Measurements from ENCODE around the gene PLOD2.

Gene PLOD2

DNA sequence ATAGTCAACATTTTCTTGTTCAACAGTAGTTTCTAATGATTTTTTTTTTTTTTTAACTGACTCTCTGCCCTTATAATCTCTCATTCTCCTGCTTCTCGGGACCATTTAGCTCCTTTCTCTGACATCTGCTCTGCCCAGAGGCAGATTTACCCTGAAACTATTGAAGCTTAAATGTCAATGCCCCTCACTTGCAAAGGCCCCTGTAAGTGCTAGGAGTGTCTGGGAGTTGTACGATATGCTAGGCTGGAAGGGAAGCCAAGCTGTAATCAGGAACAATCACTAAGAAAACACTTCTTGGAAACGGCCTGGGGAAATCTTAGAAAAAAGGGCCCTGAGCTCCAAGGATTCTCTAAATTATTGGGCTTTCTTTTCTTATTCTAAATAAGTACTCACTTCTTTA is 5.8 kb upstream of the PLOD2 start:
- DNase-seq: no peak
- no peaks in the 10 kb centered on the region for H3K4me1 ChIP-seq (ENCODE audit: control insufficient read depth, insufficient read depth, low read length, poor library complexity, severe bottlenecking)
- H3K36me3 ChIP-seq (ENCODE audit: control insufficient read depth, insufficient read depth, low read length): no peaks in the 10 kb centered on the region
- peaks cover 1% of the 10 kb centered on the region for H3K27me3 ChIP-seq (replicated peaks; ENCODE audit: control insufficient read depth, insufficient read depth, low read length, poor library complexity, severe bottlenecking)
- no peak overlapping the region for H3K4me3 ChIP-seq (ENCODE audit: insufficient read depth, low read depth, low read length, poor library complexity, severe bottlenecking)
- no peaks in the 10 kb centered on the region for H3K9me3 ChIP-seq (ENCODE audit: control insufficient read depth, low read length)
- no peak overlapping the region for H3K27ac ChIP-seq (ENCODE audit: insufficient read depth, low read length, poor library complexity, severe bottlenecking)

DNA sequence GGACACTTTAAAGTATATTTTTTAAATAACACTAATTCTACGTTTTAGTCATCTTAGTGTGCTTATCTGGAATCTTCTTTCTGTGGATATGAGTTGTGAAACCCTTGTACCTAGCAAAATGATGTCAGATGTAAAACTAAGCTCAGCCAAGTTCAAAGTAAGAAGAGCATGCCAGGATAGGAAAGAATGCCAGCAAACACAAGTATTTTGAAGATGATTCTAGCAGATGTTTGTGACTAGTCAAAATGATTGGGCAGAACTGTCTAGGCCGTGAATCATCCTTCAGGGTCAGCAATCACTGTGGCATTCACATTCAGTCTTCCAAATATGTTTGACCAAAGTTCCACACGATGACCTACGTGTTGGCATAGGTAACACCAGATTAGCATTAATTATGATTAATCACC is 5.4 kb upstream of the PLOD2 start:
- Histone ChIP-seq H3K9me3 (ENCODE audit: control insufficient read depth, low read length) (no peaks in the 10 kb centered on the region), H3K27me3 (replicated peaks; ENCODE audit: control insufficient read depth, insufficient read depth, low read length, poor library complexity, severe bottlenecking) (peaks cover 4% of the 10 kb centered on the region), H3K36me3 (ENCODE audit: control insufficient read depth, insufficient read depth, low read length) (no peaks in the 10 kb centered on the region), H3K4me1 (ENCODE audit: control insufficient read depth, insufficient read depth, low read length, poor library complexity, severe bottlenecking) (no peaks in the 10 kb centered on the region), H3K4me3 (ENCODE audit: insufficient read depth, low read depth, low read length, poor library complexity, severe bottlenecking) (no peak overlapping the region), H3K27ac (ENCODE audit: insufficient read depth, low read length, poor library complexity, severe bottlenecking) (no peak overlapping the region)
- no peak for DNase-seq

DNA sequence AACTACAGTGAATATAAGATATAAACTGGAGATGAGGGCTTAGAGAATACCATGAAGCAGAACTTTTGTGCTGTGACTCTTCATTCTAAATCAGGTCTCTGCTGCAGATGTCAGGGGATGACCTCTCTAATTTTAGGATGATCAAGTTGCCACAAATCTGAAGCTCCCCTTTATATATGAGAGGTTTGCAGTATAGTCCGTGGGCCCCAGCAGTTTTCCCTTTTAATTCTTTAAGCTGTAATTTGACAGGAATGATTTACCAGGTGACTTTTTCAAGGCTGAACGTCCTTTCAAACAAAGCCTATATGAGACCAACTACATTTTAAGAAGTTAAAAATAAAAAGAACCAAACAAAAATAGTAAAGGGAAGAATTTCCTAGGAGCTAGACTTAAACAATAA is 4.9 kb upstream of the PLOD2 start:
- no peaks in the 10 kb centered on the region for H3K36me3 ChIP-seq (ENCODE audit: control insufficient read depth, insufficient read depth, low read length)
- H3K4me1 ChIP-seq (ENCODE audit: control insufficient read depth, insufficient read depth, low read length, poor library complexity, severe bottlenecking): no peaks in the 10 kb centered on the region
- DNase-seq: no peak
- H3K27ac ChIP-seq (ENCODE audit: insufficient read depth, low read length, poor library complexity, severe bottlenecking): no peak overlapping the region
- H3K27me3 ChIP-seq (replicated peaks; ENCODE audit: control insufficient read depth, insufficient read depth, low read length, poor library complexity, severe bottlenecking): peaks cover 4% of the 10 kb centered on the region
- no peaks in the 10 kb centered on the region for H3K9me3 ChIP-seq (ENCODE audit: control insufficient read depth, low read length)
- no peak overlapping the region for H3K4me3 ChIP-seq (ENCODE audit: insufficient read depth, low read depth, low read length, poor library complexity, severe bottlenecking)

DNA sequence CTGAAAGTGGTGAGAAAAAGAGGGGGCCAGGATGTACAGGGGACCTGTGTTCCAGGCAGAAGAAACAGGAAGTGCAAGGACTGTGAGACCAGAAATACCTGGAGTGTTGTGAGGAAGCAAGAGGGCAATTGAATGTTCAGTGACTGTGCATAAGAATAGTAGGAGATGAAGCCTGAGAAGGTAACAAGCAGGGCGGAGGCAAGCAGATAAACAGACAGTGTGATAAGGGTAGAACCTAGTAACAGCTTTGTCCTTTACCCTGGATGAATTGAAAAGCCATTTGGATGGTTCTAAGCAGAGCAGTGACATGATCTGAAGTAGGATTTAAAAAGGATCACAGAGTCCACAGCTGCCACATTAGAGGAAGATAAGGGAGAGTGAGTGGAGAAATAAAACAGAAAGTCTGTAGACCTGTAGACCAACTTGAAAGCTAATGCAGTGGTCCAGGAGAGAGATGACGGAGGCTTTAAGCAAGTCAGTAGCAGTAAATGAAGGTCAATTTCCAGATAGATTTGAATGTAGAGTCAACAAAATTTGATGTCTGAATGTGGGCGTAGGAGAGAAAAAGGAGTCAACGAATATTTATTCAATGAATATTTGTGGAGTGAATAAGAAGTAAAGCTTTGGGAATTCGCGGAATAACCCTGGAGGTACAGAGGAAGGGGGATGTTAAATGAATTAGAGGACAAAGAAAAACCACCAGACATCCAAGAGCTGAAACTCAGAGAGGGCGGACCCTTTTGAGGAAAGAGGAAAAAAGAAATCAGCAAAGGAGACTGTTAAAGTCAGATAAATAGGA is 4.2 kb upstream of the PLOD2 start:
- Histone ChIP-seq H3K27me3 (replicated peaks; ENCODE audit: control insufficient read depth, insufficient read depth, low read length, poor library complexity, severe bottlenecking) (peaks cover 4% of the 10 kb centered on the region), H3K9me3 (ENCODE audit: control insufficient read depth, low read length) (no peaks in the 10 kb centered on the region), H3K36me3 (ENCODE audit: control insufficient read depth, insufficient read depth, low read length) (no peaks in the 10 kb centered on the region), H3K4me3 (ENCODE audit: insufficient read depth, low read depth, low read length, poor library complexity, severe bottlenecking) (no peak overlapping the region), H3K27ac (ENCODE audit: insufficient read depth, low read length, poor library complexity, severe bottlenecking) (no peak overlapping the region), H3K4me1 (ENCODE audit: control insufficient read depth, insufficient read depth, low read length, poor library complexity, severe bottlenecking) (no peaks in the 10 kb centered on the region)
- DNase-seq: no peak

DNA sequence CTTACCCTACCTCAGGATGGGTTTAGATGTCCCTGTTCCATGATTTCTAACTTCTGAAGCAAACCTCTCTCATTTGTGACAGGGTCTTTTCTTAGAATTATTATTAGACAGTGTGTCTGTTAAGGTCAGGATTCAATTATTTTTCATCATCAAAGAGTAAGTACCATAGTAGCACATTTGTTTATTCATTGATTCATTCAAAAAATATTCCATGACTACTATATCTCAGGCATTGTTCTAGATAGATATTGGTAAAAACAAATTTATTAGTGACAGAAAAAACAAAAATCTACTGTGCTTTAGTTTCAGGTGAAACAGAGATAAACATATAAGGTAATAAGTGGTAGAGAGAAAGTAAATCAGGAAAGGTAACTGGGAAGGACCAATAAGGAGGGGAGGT is 3.5 kb upstream of the PLOD2 start:
- H3K36me3 ChIP-seq (ENCODE audit: control insufficient read depth, insufficient read depth, low read length): no peaks in the 10 kb centered on the region
- no peak overlapping the region for H3K4me3 ChIP-seq (ENCODE audit: insufficient read depth, low read depth, low read length, poor library complexity, severe bottlenecking)
- H3K4me1 ChIP-seq (ENCODE audit: control insufficient read depth, insufficient read depth, low read length, poor library complexity, severe bottlenecking): no peaks in the 10 kb centered on the region
- DNase-seq: no peak
- H3K27ac ChIP-seq (ENCODE audit: insufficient read depth, low read length, poor library complexity, severe bottlenecking): no peak overlapping the region
- peaks cover 4% of the 10 kb centered on the region for H3K27me3 ChIP-seq (replicated peaks; ENCODE audit: control insufficient read depth, insufficient read depth, low read length, poor library complexity, severe bottlenecking)
- no peaks in the 10 kb centered on the region for H3K9me3 ChIP-seq (ENCODE audit: control insufficient read depth, low read length)

DNA sequence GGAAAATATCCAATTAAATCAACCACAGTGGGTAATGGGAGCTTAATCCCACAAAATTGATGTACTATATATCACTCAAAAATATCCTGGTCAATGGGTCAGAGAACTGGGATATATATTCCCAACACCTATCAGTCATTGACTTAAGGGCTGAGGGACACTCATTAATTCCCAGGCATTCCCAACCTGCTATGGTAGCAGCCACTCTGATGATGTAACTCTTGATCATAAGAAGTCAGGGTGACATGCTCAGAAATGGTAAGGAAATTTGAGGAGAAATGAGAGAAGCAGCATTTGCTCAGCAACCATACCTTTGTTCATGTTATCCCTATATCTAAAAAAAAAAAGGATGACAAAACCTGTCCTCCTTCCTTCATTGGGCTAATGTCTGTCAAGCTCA is 3.1 kb upstream of the PLOD2 start:
- Histone ChIP-seq H3K27me3 (replicated peaks; ENCODE audit: control insufficient read depth, insufficient read depth, low read length, poor library complexity, severe bottlenecking) (peaks cover 4% of the 10 kb centered on the region), H3K9me3 (ENCODE audit: control insufficient read depth, low read length) (no peaks in the 10 kb centered on the region), H3K4me1 (ENCODE audit: control insufficient read depth, insufficient read depth, low read length, poor library complexity, severe bottlenecking) (no peaks in the 10 kb centered on the region), H3K4me3 (ENCODE audit: insufficient read depth, low read depth, low read length, poor library complexity, severe bottlenecking) (no peak overlapping the region), H3K36me3 (ENCODE audit: control insufficient read depth, insufficient read depth, low read length) (no peaks in the 10 kb centered on the region), H3K27ac (ENCODE audit: insufficient read depth, low read length, poor library complexity, severe bottlenecking) (no peak overlapping the region)
- DNase-seq: no peak

DNA sequence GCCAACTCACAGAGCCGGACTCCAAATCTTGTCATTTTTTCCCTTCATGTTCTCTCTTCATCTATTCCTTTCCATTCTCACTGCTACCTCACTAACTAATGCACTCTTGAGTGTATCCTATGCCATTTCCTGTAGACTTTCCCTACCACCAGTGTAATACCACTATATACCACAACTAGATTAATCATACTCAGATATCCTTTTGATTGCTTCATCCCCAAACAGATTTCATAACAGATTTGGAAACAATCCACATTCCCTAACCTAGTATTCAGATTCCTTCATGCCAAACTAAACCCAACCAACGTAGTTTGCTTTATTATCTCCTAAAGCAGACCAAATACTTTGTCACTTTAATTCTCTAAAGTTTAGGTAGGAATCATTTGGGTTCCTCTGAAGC is 2.6 kb upstream of the PLOD2 start:
- H3K4me1 ChIP-seq (ENCODE audit: control insufficient read depth, insufficient read depth, low read length, poor library complexity, severe bottlenecking): no peaks in the 10 kb centered on the region

DNA sequence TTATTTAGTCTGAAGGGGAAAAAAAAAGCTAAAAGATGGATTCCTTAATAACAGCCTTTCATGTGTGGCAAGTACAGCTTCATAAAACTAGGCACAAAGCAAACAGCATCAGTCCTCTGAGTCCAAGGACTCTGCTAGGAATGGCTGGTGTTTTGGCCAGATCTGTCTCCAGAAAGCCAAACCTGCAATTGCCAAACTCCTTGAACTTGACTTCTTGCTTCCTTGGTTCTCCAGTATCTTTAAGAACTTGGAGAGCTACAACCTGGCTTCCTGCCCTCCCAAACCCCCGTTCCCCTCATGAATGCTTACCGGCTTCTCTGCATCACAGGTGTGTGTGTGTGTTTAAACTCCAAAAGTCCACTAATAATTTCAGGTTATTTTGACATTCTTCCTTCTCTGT is 1.6 kb upstream of the PLOD2 start:
- Histone ChIP-seq H3K27me3 (replicated peaks; ENCODE audit: control insufficient read depth, insufficient read depth, low read length, poor library complexity, severe bottlenecking) (peaks cover 4% of the 10 kb centered on the region), H3K4me1 (ENCODE audit: control insufficient read depth, insufficient read depth, low read length, poor library complexity, severe bottlenecking) (no peaks in the 10 kb centered on the region), H3K36me3 (ENCODE audit: control insufficient read depth, insufficient read depth, low read length) (no peaks in the 10 kb centered on the region), H3K4me3 (ENCODE audit: insufficient read depth, low read depth, low read length, poor library complexity, severe bottlenecking) (no peak overlapping the region), H3K9me3 (ENCODE audit: control insufficient read depth, low read length) (no peaks in the 10 kb centered on the region), H3K27ac (ENCODE audit: insufficient read depth, low read length, poor library complexity, severe bottlenecking) (no peak overlapping the region)
- DNase-seq: no peak

More for the DNA sequence above, 2.6 kb upstream of the PLOD2 start:
- Histone ChIP-seq H3K27me3 (replicated peaks; ENCODE audit: control insufficient read depth, insufficient read depth, low read length, poor library complexity, severe bottlenecking) (peaks cover 4% of the 10 kb centered on the region), H3K4me3 (ENCODE audit: insufficient read depth, low read depth, low read length, poor library complexity, severe bottlenecking) (no peak overlapping the region), H3K27ac (ENCODE audit: insufficient read depth, low read length, poor library complexity, severe bottlenecking) (no peak overlapping the region), H3K36me3 (ENCODE audit: control insufficient read depth, insufficient read depth, low read length) (no peaks in the 10 kb centered on the region), H3K9me3 (ENCODE audit: control insufficient read depth, low read length) (no peaks in the 10 kb centered on the region)
- DNase-seq: no peak

DNA sequence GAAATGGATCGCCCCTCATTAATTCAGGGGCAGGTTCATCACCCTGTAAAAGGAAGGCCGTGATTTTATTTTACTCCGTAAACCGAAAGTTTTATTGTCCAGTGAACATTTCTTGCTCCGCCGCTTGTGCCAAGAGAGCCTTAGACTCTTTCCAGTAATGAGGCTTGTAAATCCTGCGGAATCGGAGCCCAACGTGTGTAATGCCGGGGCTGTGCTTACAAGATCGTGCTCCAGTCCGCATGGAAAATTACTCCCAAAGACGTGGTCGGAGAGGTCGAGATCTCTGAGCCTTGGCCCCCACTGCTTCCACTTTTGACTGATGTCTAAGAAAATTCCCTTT is 649 bp upstream of the PLOD2 start:
- Histone ChIP-seq H3K27me3 (replicated peaks; ENCODE audit: control insufficient read depth, insufficient read depth, low read length, poor library complexity, severe bottlenecking) (peaks cover 4% of the 10 kb centered on the region), H3K27ac (ENCODE audit: insufficient read depth, low read length, poor library complexity, severe bottlenecking) (no peak overlapping the region), H3K4me3 (ENCODE audit: insufficient read depth, low read depth, low read length, poor library complexity, severe bottlenecking) (no peak overlapping the region), H3K36me3 (ENCODE audit: control insufficient read depth, insufficient read depth, low read length) (no peaks in the 10 kb centered on the region), H3K4me1 (ENCODE audit: control insufficient read depth, insufficient read depth, low read length, poor library complexity, severe bottlenecking) (no peaks in the 10 kb centered on the region), H3K9me3 (ENCODE audit: control insufficient read depth, low read length) (no peaks in the 10 kb centered on the region)
- no peak for DNase-seq

DNA sequence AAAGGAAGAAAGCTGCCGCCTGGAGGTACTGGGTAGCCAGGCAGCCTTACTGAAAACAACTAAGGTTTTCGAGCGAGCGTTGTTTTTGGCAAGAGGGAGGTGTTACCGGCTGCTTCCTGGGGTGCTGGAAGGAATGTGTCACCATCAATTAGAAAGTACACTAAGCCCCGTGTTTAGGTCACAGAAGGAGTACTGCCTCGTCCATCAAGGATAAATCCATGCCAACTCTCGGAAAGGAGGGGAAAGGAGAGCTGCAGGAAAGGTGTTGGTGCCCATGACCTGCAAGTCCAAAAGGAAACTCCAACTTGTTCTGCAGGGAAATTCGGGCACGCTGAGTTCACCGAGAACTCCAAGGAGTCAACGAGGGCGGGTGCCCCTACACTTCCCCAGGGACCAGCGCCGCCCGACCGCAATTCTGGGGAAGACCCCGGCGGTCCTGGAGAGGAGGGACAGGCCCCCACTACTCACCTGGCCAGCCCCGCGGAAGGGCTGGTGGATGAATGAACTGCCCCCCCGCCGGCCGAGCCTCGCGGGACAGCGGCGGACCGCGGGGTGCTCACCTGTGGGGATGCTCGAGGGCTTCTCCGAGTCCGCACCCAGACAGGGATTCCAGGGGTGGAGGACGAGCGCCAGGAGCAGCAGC is 542 bp downstream of the PLOD2 start:
- H3K4me3 ChIP-seq (ENCODE audit: insufficient read depth, low read depth, low read length, poor library complexity, severe bottlenecking): no peak overlapping the region
- no peaks in the 10 kb centered on the region for H3K9me3 ChIP-seq (ENCODE audit: control insufficient read depth, low read length)
- H3K27ac ChIP-seq (ENCODE audit: insufficient read depth, low read length, poor library complexity, severe bottlenecking): no peak overlapping the region
- H3K27me3 ChIP-seq (replicated peaks; ENCODE audit: control insufficient read depth, insufficient read depth, low read length, poor library complexity, severe bottlenecking): peaks cover 4% of the 10 kb centered on the region
- H3K4me1 ChIP-seq (ENCODE audit: control insufficient read depth, insufficient read depth, low read length, poor library complexity, severe bottlenecking): no peaks in the 10 kb centered on the region
- DNase-seq: no peak
- H3K36me3 ChIP-seq (ENCODE audit: control insufficient read depth, insufficient read depth, low read length): no peaks in the 10 kb centered on the region

Data from effector memory CD4-positive, alpha-beta T cell (primary cell).